ENCODE measurements around the gene FAM3A. TPM values are rescaled to one million over a fixed set of nuclear protein-coding genes. Genes with fewer than 3 reads are reported as not detected.
"Not testable (repeated sequence)": the region's sequence is repeated elsewhere in the genome, so short reads cannot be mapped to it uniquely, and the experiment has no call there.

Gene FAM3A
- polyA plus RNA-seq, 4 donors = 28.3 to 44.5 (median 37.2) TPM

GRCh38 chrX:154506483-154507332 is 9.3 kb downstream of the FAM3A start:
- no peak for DNase-seq (ENCODE audit: low read depth in 4 of 4, low spot score in 3 of 4)

- no peak for DNase-seq (ENCODE audit: low read depth in 4 of 4, low spot score in 3 of 4)
Measured at GRCh38 chrX:154505734-154506133, 10.3 kb downstream of the FAM3A start.

GRCh38 chrX:154502989-154503388 is 13.0 kb downstream of the FAM3A start:
- DNase-seq (ENCODE audit: low read depth in 4 of 4, low spot score in 3 of 4) = no peak

GRCh38 chrX:154502098-154502497 is 13.9 kb downstream of the FAM3A start:
- no peak for DNase-seq (ENCODE audit: low read depth in 4 of 4, low spot score in 3 of 4)

- DNase-seq (ENCODE audit: low read depth in 4 of 4, low spot score in 3 of 4) = not testable (repeated sequence)
Measured at GRCh38 chrX:154501423-154501822, 14.6 kb downstream of the FAM3A start.

GRCh38 chrX:154496591-154497137 is 19.4 kb downstream of the FAM3A start:
- not testable (repeated sequence) for DNase-seq (ENCODE audit: low read depth in 4 of 4, low spot score in 3 of 4)

- no peak for DNase-seq (ENCODE audit: low read depth in 4 of 4, low spot score in 3 of 4)
Measured at GRCh38 chrX:154495472-154495922, 20.5 kb downstream of the FAM3A start.

- no peak for DNase-seq (ENCODE audit: low read depth in 4 of 4, low spot score in 3 of 4)
Measured at GRCh38 chrX:154494715-154495114, 21.3 kb downstream of the FAM3A start.

GRCh38 chrX:154490414-154491083 is 25.5 kb downstream of the FAM3A start, which contains the start of gene SLC10A3:
SLC10A3 (minus strand) TSS chrX:154490629; CDS start chrX:154488940, 1,689 bp downstream.
- peak; percentile 74 to 84 (median 77) for DNase-seq (ENCODE audit: low read depth in 4 of 4, low spot score in 3 of 4)

- no peak for DNase-seq (ENCODE audit: low read depth in 4 of 4, low spot score in 3 of 4)
Measured at GRCh38 chrX:154490021-154490413, 26.0 kb downstream of the FAM3A start.

- DNase-seq (ENCODE audit: low read depth in 4 of 4, low spot score in 3 of 4) = no peak
Measured at GRCh38 chrX:154489182-154489581, 26.9 kb downstream of the FAM3A start.

GRCh38 chrX:154488336-154489075 is 27.5 kb downstream of the FAM3A start:
- no peak for DNase-seq (ENCODE audit: low read depth in 4 of 4, low spot score in 3 of 4)

- DNase-seq (ENCODE audit: low read depth in 4 of 4, low spot score in 3 of 4) = no peak
Measured at GRCh38 chrX:154487518-154488290, 28.3 kb downstream of the FAM3A start.

GRCh38 chrX:154486396-154487207 is 29.4 kb downstream of the FAM3A start, which contains the start of gene UBL4A:
UBL4A (minus strand) TSS chrX:154486615; CDS start chrX:154486584, 31 bp downstream.
- DNase-seq (ENCODE audit: low read depth in 4 of 4, low spot score in 3 of 4) = peak in 2 of 4 donors; percentile 48 to 60

GRCh38 chrX:154486052-154486395 is 30.0 kb downstream of the FAM3A start:
- no peak for DNase-seq (ENCODE audit: low read depth in 4 of 4, low spot score in 3 of 4)

GRCh38 chrX:154485150-154486051 is 30.6 kb downstream of the FAM3A start:
- DNase-seq (ENCODE audit: low read depth in 4 of 4, low spot score in 3 of 4) = no peak

GRCh38 chrX:154484255-154485149 is 31.5 kb downstream of the FAM3A start:
- DNase-seq (ENCODE audit: low read depth in 4 of 4, low spot score in 3 of 4) = no peak
